Activated CD8-positive, alpha-beta T cell treated with anti-CD3 and anti-CD28 coated beads for 36 hours (primary cell): ENCODE measurements around the gene MACROD2. TPM values are rescaled to one million over a fixed set of nuclear protein-coding genes. Genes with fewer than 3 reads are reported as not detected.

Source experiments
- ATAC-seq: fragments of 200-7000 bp; cut with Tn5 transposase; one replicate; pipeline ENCODE4 v1.10.0; 2021; ENCODE audit warnings: mild to moderate bottlenecking, moderate library complexity
- CTCF ChIA-PET: fragments of 350-600 bp; sonication (Branson Sonifier 250); formaldehyde crosslinking; loops from one replicate; lab custom pipeline; 2021; ENCODE audit warnings: antibody characterized with exemption; lab: Charles Lee
- POLR2A ChIA-PET: fragments of 350-600 bp; sonication (Branson Sonifier 250); formaldehyde crosslinking; loops from one replicate; lab custom pipeline; 2021; ENCODE audit warnings: antibody characterized with exemption; lab: Charles Lee
- DNase-seq: peaks from one replicate; pipeline ENCODE4 v3.0.0-alpha.2; 2020
- H3K27ac Mint-ChIP-seq: one replicate; pipeline ENCODE4 v1.8.0; 2021; ENCODE audit warnings: mild to moderate bottlenecking, mixed read lengths
- H3K27me3 Mint-ChIP-seq: one replicate; pipeline ENCODE4 v1.8.0; 2021; ENCODE audit warnings: mixed read lengths
- H3K36me3 Mint-ChIP-seq: one replicate; pipeline ENCODE4 v1.8.0; 2021; ENCODE audit warnings: low read depth, mixed read lengths
- H3K4me1 Mint-ChIP-seq: one replicate; pipeline ENCODE4 v1.8.0; 2021; ENCODE audit warnings: low read depth, mixed read lengths
- H3K4me3 Mint-ChIP-seq: one replicate; pipeline ENCODE4 v1.8.0; 2021; ENCODE audit warnings: mild to moderate bottlenecking, moderate library complexity, mixed read lengths
- H3K9me3 Mint-ChIP-seq: one replicate; pipeline ENCODE4 v1.8.0; 2021; ENCODE audit warnings: mixed read lengths
- intact Hi-C: fragments of 100-400 bp; cut with micrococcal nuclease; formaldehyde crosslinking; loops from one replicate; pipeline ENCODE4 v1.10.0; 2022
- total RNA-seq, 2 experiments: library from RNA; stranded (reverse); gene quantifications; one replicate each; pipeline ENCODE4 v1.2.3, GENCODE V29; 2021
- TF ChIP-seq, protein P1 (sequence below): fragments of 200-600 bp; IDR thresholded peaks from one replicate; pipeline ENCODE4 v1.8.0; 2022; ENCODE audit warnings: antibody characterized with exemption, mild to moderate bottlenecking

Gene MACROD2
- total RNA-seq, 2 experiments from 2014 or later, result not detected

DNA sequence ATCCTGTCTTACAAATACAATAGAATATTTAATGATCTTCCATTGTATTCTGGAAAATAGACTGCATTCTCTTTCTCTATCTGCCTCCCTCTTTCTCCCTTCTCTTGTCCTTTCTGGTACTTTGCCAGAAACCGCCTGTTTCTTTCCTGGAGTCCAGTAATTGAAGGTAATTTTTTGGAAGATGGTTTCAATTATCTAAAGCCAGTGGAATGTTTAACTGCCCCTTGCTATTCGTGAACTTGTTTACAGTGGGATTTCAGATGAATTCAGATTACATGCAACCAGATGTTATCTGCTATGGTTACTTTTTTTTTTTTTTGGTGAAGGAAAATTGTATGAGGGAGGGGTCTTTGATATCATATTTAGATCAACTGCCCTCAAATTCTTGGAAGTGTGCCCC, 997.6 kb downstream of the MACROD2 start:
- no peak for ATAC-seq
- Mint-ChIP-seq H3K9me3 (no peaks in the 10 kb centered on the region), H3K27ac (no peak overlapping the region), H3K4me3 (no peak overlapping the region), H3K36me3 (no peaks in the 10 kb centered on the region), H3K4me1 (no peaks in the 10 kb centered on the region), H3K27me3 (no peaks in the 10 kb centered on the region)
- no peak for DNase-seq
- intact Hi-C loops, result no loop called here
- TF ChIP-seq, protein P1, sequence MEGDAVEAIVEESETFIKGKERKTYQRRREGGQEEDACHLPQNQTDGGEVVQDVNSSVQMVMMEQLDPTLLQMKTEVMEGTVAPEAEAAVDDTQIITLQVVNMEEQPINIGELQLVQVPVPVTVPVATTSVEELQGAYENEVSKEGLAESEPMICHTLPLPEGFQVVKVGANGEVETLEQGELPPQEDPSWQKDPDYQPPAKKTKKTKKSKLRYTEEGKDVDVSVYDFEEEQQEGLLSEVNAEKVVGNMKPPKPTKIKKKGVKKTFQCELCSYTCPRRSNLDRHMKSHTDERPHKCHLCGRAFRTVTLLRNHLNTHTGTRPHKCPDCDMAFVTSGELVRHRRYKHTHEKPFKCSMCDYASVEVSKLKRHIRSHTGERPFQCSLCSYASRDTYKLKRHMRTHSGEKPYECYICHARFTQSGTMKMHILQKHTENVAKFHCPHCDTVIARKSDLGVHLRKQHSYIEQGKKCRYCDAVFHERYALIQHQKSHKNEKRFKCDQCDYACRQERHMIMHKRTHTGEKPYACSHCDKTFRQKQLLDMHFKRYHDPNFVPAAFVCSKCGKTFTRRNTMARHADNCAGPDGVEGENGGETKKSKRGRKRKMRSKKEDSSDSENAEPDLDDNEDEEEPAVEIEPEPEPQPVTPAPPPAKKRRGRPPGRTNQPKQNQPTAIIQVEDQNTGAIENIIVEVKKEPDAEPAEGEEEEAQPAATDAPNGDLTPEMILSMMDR, result no peak
- ChIA-PET CTCF (interaction anchor here (0.8 kb wide), 1 partner anchor 91 kb away, joined by 5 read pairs; no protein-coding TSS in a partner anchor), POLR2A (no interaction called here)

DNA sequence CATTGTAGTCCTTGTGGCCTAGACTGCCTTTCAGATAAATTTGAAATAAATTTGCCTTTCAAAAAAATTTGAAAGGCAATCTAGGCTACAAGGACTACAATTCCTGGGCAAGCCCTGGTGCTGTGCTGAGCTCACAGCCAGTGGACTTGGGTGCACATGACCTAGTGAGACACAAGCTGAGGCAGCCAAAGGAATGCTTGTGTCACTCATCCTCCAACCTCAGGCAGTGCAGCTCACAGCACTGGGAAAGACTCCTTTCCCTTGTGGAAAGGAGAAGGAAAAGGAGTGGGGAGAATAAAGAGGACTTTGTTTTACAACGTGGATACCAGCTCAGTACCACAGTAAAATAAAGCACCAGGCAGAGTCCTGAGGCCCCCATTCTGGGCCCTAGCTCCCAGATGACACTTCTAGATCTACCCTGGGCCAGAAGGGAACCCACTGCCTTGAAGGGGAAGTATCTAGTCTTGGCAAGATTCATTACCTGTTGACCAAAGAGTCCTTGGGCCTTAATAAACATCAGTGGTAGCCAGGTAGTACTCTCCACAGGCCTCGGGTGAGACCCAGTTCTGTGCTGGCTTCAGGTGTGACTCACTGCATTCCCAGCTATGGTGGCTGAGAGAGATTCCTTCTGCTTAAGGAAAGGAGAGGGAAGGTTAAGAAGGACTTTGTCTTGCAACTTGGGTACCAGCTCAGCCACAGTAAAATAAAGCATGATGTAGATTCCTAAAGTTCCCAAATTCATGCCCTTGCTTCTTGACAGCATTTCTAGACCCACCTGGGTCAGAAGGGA, 1001.8 kb downstream of the MACROD2 start:
- H3K9me3 Mint-ChIP-seq, result no peaks in the 10 kb centered on the region
- POLR2A ChIA-PET, result no interaction called here
- H3K4me1 Mint-ChIP-seq, result no peaks in the 10 kb centered on the region

DNA sequence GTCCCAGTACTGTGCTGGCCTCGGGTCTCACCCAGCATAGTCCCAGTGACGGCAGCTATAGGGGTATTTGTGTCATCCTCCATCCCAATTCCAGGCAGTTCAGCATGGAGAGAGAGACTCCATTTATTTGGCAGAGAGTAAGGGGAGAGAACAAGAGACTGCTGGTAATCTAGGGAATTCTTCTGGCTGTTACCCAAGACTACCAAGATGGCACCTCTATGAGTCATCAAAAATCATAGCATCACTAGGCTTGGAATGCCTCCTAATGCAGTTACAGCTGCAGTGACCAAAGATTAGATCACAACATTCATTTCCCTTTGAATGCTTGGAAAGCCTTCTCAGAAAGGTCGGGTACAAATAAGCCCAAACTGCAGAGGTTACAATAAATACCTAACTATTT, 1002.5 kb downstream of the MACROD2 start:
- ChIA-PET POLR2A (no interaction called here), CTCF (no interaction called here)
- H3K27me3 Mint-ChIP-seq, result no peaks in the 10 kb centered on the region
- intact Hi-C loops, result no loop called here
- no peak overlapping the region for H3K27ac Mint-ChIP-seq
- ATAC-seq (no peak), DNase-seq (no peak)
- H3K4me1 Mint-ChIP-seq, result no peaks in the 10 kb centered on the region
- H3K9me3 Mint-ChIP-seq, result no peaks in the 10 kb centered on the region
- H3K36me3 Mint-ChIP-seq, result no peaks in the 10 kb centered on the region
- TF ChIP-seq, protein P1, result no peak
- H3K4me3 Mint-ChIP-seq, result no peak overlapping the region

More for the DNA sequence above, 1001.8 kb downstream of the MACROD2 start:
- DNase-seq (no peak), ATAC-seq (no peak)
- no peaks in the 10 kb centered on the region for H3K36me3 Mint-ChIP-seq
- intact Hi-C loops, result no loop called here
- CTCF ChIA-PET, result no interaction called here
- TF ChIP-seq, protein P1, result no peak
- H3K27ac Mint-ChIP-seq, result no peak overlapping the region
- no peaks in the 10 kb centered on the region for H3K27me3 Mint-ChIP-seq
- no peak overlapping the region for H3K4me3 Mint-ChIP-seq

DNA sequence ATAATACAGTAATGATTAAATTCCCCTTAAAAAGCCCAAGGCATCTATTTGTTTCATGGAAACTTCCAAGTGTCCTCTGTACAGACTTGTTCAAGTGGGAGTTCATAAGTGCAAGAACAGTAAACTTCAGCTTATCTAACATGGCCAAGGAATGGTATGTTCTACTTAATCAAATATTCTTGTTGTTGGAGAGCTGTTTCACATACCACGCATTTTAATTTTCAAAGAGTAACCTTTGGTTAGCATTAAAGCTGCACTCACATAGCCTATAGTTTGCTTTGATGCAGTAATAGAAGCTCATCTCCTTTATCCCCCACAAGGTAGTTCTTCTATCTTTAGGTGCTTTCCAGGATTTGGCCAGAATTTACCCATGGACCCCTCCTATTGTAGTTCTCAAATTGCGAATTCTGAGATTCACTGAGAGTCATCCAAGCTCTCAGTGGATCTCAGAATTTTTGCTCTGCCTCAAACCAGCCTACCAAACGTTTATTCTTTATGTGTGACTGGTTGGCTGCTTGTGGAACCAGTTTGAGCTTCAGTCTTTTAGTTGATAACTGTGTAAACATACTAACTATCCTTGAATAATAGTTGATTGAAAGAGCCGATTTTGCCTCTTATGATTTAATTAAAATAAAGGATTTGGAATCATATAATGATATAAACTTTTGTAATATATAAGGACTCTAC, 1010.1 kb downstream of the MACROD2 start:
- no peak overlapping the region for H3K27ac Mint-ChIP-seq
- H3K4me1 Mint-ChIP-seq, result no peaks in the 10 kb centered on the region
- POLR2A ChIA-PET, result no interaction called here
- H3K9me3 Mint-ChIP-seq, result no peaks in the 10 kb centered on the region
- DNase-seq, result no peak
- no peaks in the 10 kb centered on the region for H3K27me3 Mint-ChIP-seq
- H3K36me3 Mint-ChIP-seq, result no peaks in the 10 kb centered on the region
- CTCF ChIA-PET, result interaction anchor here (0.6 kb wide), 1 partner anchor 951 kb away, joined by 3 read pairs; no protein-coding TSS in a partner anchor
- intact Hi-C loops, result no loop called here
- TF ChIP-seq, protein P1, result no peak
- no peak for ATAC-seq
- H3K4me3 Mint-ChIP-seq, result no peak overlapping the region

DNA sequence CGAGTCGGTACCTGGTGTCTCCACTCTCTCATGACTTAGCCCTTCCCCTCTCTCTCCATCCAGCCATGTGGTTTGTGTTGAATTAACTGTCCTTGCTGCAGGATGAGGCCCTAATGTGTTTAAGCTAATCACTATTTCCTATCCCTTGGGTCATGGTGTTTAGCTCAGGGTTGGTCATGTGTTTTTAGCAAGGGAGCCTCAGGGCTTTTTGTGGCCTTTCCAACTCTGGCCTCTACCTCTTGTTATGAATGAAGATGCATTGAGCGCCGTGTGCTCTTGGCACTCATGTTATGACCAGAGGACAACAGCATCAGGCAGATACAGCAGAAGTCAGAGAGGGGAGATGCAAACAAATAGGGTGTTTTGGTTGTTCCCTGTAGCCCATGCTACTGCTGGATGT, 1016.3 kb downstream of the MACROD2 start:
- H3K27me3 Mint-ChIP-seq, result no peaks in the 10 kb centered on the region
- intact Hi-C loops, result no loop called here
- H3K27ac Mint-ChIP-seq, result no peak overlapping the region
- H3K36me3 Mint-ChIP-seq, result no peaks in the 10 kb centered on the region
- no peak for DNase-seq
- no peaks in the 10 kb centered on the region for H3K9me3 Mint-ChIP-seq
- no peaks in the 10 kb centered on the region for H3K4me1 Mint-ChIP-seq
- TF ChIP-seq, protein P1, result no peak
- ChIA-PET CTCF (no interaction called here), POLR2A (no interaction called here)
- ATAC-seq, result no peak
- no peak overlapping the region for H3K4me3 Mint-ChIP-seq
